ENCODE data around the gene CHD9.
A peak's percentile ranks its signal among the peaks of the same experiment; 100 is the strongest.
"Not testable (repeated sequence)": the region's sequence is repeated elsewhere in the genome, so short reads cannot be mapped to it uniquely, and the experiment has no call there.

The CHD9 gene

GRCh38 chr16:53042235-53042701 lies 12.5 kb upstream of the CHD9 start:
- Mint-ChIP-seq H3K27ac (no peak overlapping the region), H3K27me3 (peaks cover 1% of the 10 kb centered on the region), H3K36me3 (no peaks in the 10 kb centered on the region), H3K9me3 (ENCODE audit: low read depth) (no peaks in the 10 kb centered on the region), H3K4me3 (no peak overlapping the region), H3K4me1 (ENCODE audit: low read depth) (no peaks in the 10 kb centered on the region)

GRCh38 chr16:53043428-53043831 lies 11.4 kb upstream of the CHD9 start:
- Mint-ChIP-seq H3K27me3 (peaks cover 2% of the 10 kb centered on the region), H3K27ac (no peak overlapping the region), H3K4me3 (no peak overlapping the region), H3K36me3 (no peaks in the 10 kb centered on the region), H3K4me1 (ENCODE audit: low read depth) (no peaks in the 10 kb centered on the region), H3K9me3 (ENCODE audit: low read depth) (no peaks in the 10 kb centered on the region)

GRCh38 chr16:53043986-53044601 lies 10.7 kb upstream of the CHD9 start:
- Mint-ChIP-seq H3K4me1 (ENCODE audit: low read depth) (no peaks in the 10 kb centered on the region), H3K9me3 (ENCODE audit: low read depth) (no peaks in the 10 kb centered on the region), H3K27me3 (peaks cover 3% of the 10 kb centered on the region), H3K36me3 (no peaks in the 10 kb centered on the region), H3K27ac (no peak overlapping the region), H3K4me3 (no peak overlapping the region)

GRCh38 chr16:53045341-53046220 lies 9.2 kb upstream of the CHD9 start:
- H3K27ac Mint-ChIP-seq: no peak overlapping the region
- no peaks in the 10 kb centered on the region for H3K4me1 Mint-ChIP-seq (ENCODE audit: low read depth)
- H3K36me3 Mint-ChIP-seq: no peaks in the 10 kb centered on the region
- H3K4me3 Mint-ChIP-seq: no peak overlapping the region
- no peaks in the 10 kb centered on the region for H3K9me3 Mint-ChIP-seq (ENCODE audit: low read depth)
- peaks cover 3% of the 10 kb centered on the region for H3K27me3 Mint-ChIP-seq

GRCh38 chr16:53047515-53047914 lies 7.3 kb upstream of the CHD9 start:
- not testable (repeated sequence) for H3K36me3 Mint-ChIP-seq; H3K4me3 Mint-ChIP-seq; H3K27me3 Mint-ChIP-seq; H3K27ac Mint-ChIP-seq; H3K9me3 Mint-ChIP-seq (ENCODE audit: low read depth); H3K4me1 Mint-ChIP-seq (ENCODE audit: low read depth)

- Mint-ChIP-seq H3K4me1 (ENCODE audit: low read depth) (no peaks in the 10 kb centered on the region), H3K27ac (no peak overlapping the region)
Measured at GRCh38 chr16:53048139-53048915, 6.5 kb upstream of the CHD9 start.

GRCh38 chr16:53051255-53051654 lies 3.5 kb upstream of the CHD9 start:
- not testable (repeated sequence) for H3K4me1 Mint-ChIP-seq (ENCODE audit: low read depth); H3K36me3 Mint-ChIP-seq; H3K4me3 Mint-ChIP-seq; H3K27ac Mint-ChIP-seq; H3K27me3 Mint-ChIP-seq; H3K9me3 Mint-ChIP-seq (ENCODE audit: low read depth)

More at GRCh38 chr16:53048139-53048915, 6.5 kb upstream of the CHD9 start:
- peaks cover 3% of the 10 kb centered on the region for H3K27me3 Mint-ChIP-seq
- no peaks in the 10 kb centered on the region for H3K36me3 Mint-ChIP-seq
- H3K4me3 Mint-ChIP-seq: no peak overlapping the region
- H3K9me3 Mint-ChIP-seq (ENCODE audit: low read depth): no peaks in the 10 kb centered on the region

- Mint-ChIP-seq H3K27ac (no peak within 1 kb of the TSS), H3K36me3 (no peaks in the 10 kb centered on the region), H3K9me3 (ENCODE audit: low read depth) (no peaks in the 10 kb centered on the region), H3K4me1 (ENCODE audit: low read depth) (peaks cover 12% of the 10 kb centered on the region), H3K4me3 (no peak within 1 kb of the TSS), H3K27me3 (peaks cover 2% of the 10 kb centered on the region)
Measured at GRCh38 chr16:53052519-53053501, 2.0 kb upstream of the CHD9 start, which contains the start of gene CHD9NB. Gene CHD9NB (minus strand): TSS chr16:53052897. CDS start chr16:53044158, 8,739 bp downstream.

GRCh38 chr16:53053967-53054669 lies 673 bp upstream of the CHD9 start:
- peak overlapping the region; percentile 95 for H3K4me3 Mint-ChIP-seq
- no peaks in the 10 kb centered on the region for H3K36me3 Mint-ChIP-seq
- H3K4me1 Mint-ChIP-seq (ENCODE audit: low read depth): peaks cover 18% of the 10 kb centered on the region
- H3K27me3 Mint-ChIP-seq: no peaks in the 10 kb centered on the region
- H3K27ac Mint-ChIP-seq: peak overlapping the region; percentile 81
- H3K9me3 Mint-ChIP-seq (ENCODE audit: low read depth): no peaks in the 10 kb centered on the region

- Mint-ChIP-seq H3K27ac (peak overlapping the region; percentile 81), H3K4me1 (ENCODE audit: low read depth) (peaks cover 20% of the 10 kb centered on the region), H3K9me3 (ENCODE audit: low read depth) (no peaks in the 10 kb centered on the region), H3K4me3 (peak overlapping the region; percentile 95), H3K36me3 (no peaks in the 10 kb centered on the region), H3K27me3 (no peaks in the 10 kb centered on the region)
Measured at GRCh38 chr16:53055541-53056391, 975 bp downstream of the CHD9 start.

GRCh38 chr16:53056392-53056881 lies 1.6 kb downstream of the CHD9 start:
- no peaks in the 10 kb centered on the region for H3K9me3 Mint-ChIP-seq (ENCODE audit: low read depth)
- H3K27ac Mint-ChIP-seq: no peak overlapping the region

GRCh38 chr16:53057658-53058057 lies 2.9 kb downstream of the CHD9 start:
- no peaks in the 10 kb centered on the region for H3K36me3 Mint-ChIP-seq
- H3K4me3 Mint-ChIP-seq: no peak overlapping the region
- no peak overlapping the region for H3K27ac Mint-ChIP-seq
- peaks cover 32% of the 10 kb centered on the region for H3K4me1 Mint-ChIP-seq (ENCODE audit: low read depth)
- no peaks in the 10 kb centered on the region for H3K9me3 Mint-ChIP-seq (ENCODE audit: low read depth)
- H3K27me3 Mint-ChIP-seq: no peaks in the 10 kb centered on the region

More at GRCh38 chr16:53056392-53056881, 1.6 kb downstream of the CHD9 start:
- Mint-ChIP-seq H3K4me1 (ENCODE audit: low read depth) (peaks cover 24% of the 10 kb centered on the region), H3K36me3 (no peaks in the 10 kb centered on the region), H3K4me3 (peak overlapping the region; percentile 95), H3K27me3 (no peaks in the 10 kb centered on the region)

- no peak overlapping the region for H3K4me3 Mint-ChIP-seq
- H3K27me3 Mint-ChIP-seq: no peaks in the 10 kb centered on the region
- H3K36me3 Mint-ChIP-seq: no peaks in the 10 kb centered on the region
- H3K27ac Mint-ChIP-seq: no peak overlapping the region
- H3K9me3 Mint-ChIP-seq (ENCODE audit: low read depth): no peaks in the 10 kb centered on the region
- H3K4me1 Mint-ChIP-seq (ENCODE audit: low read depth): peaks cover 32% of the 10 kb centered on the region
Measured at GRCh38 chr16:53058441-53058840, 3.6 kb downstream of the CHD9 start.
